IPS DF 4.7 (cell line): ENCODE results near the gene ACSL4.
"Not testable (repeated sequence)": the region's sequence is repeated elsewhere in the genome, so short reads cannot be mapped to it uniquely, and the experiment has no call there.

Experiments
- DNase-seq: peaks from one replicate; pipeline ENCODE4 v3.0.0-alpha.2; 2013; ENCODE audit warnings: low spot score; ENCODE audit errors: extremely low read depth

ACSL4 gene

DNA sequence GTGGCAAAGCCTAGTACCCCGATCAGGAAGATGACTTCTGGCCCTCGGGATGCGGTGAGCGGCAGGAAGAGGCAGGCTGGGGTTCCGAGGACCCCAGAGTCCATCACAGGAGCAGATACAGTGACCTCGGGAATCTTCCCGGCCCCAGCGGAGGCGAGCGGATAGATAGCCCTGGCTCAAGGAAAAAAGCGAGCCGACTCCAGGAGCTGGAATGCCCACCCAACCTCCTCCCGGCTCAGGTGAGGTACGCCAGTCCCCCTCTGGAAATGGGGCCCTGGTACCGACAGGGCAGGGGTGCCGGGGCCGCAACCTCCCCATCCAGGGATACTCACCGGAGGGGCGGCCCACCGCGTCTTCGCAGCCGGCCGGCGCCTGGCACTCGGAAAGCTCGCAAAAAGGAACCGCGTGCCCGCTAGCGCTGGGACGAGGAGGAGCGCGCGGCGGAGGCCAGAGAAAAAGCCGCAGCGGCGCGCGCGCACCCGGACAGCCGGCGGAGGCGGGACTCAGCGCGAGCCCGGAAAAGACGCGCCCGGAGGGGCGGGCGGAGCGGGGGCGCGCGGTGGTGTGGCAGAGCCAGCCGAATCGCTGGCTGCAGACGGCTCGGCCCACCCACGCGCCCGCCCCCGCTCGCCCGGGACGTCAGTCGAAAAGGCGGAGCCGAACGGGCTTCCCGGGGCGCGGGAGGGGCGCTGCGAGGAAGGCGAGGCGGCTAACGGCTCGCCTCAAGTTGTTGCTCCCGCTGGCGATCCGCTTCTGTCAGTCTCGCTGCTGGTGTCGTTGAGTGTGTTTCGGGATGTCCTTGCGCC, at the start of gene ACSL4:
ACSL4 (minus strand) TSS at position 451 of the 806 bp plus-strand sequence. CDS start 49,894 bp downstream, outside the sequence.
- DNase-seq = no peak

DNA sequence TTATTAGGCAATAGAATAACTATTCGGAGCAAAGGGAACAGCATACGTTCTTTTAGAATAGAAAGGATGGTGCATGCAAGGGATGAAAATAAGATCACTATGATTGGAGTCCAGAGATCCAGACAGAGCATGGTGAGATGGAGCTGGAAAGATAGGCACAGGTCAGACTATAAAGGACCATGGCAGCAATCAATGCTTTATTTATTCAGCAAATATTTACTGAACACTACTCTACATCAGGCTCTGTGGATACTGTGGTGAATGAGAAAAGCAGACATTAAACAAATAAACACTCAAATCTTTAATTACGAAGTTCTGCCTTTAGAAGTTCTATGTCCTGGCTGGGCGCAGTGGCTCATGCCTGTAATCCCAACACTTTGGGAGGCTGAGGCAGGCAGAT, 44.7 kb upstream of the ACSL4 start:
- no peak for DNase-seq

DNA sequence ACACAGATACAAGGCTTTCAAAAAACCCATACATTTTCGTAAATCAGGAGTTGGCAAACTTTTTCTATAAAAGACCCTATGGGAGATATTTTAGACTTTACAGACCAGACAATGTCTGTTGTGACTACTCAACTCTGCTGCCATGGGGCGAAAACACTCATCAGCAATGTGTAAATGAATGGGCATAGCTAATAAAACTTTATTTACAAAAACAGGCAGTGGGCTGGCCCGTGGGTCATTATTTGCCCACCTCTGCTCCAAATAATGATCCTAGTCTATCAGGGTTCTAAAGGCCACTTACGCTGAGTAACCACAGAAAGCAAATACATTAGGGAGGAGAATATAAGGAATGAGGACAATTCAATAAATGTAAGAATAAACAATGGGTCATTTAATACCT, 43.9 kb upstream of the ACSL4 start:
- DNase-seq = no peak

DNA sequence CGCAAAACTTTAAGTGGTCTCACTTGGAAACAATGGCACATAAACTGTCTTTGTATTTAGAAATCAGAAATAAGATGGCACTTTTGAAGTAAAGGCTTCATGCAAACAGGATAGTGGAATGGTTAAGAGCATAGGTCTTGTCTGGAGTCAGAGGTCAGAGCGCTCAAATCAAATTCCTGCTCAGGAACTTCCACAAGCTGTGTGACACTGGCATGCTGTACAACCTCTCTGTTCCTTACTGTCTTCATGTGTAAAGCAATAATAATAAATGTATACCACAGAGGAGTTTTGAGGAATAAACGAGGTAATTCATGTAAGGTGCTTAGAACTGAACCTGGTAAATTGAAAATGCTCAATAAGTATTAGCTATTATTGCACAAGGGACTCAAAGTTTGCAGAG, 43.4 kb upstream of the ACSL4 start:
- DNase-seq = no peak

DNA sequence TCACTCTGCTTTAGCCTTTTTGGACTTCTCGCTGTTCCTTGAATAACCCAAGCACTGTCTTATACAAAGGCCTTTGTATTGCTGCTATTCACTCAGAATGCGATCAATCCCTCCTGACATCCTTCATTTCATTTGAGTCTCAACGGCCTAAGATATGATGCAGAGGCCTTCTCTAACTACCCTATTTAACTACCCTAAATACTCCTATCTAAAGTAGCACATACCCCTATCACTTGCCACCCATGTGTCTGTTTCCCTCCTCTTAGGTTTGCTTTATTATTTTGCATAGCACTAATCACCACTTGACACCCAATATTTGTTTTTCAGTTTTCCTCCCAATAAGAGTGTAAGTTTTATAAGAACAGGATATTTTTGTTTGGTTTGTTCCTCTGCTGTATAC, 42.3 kb upstream of the ACSL4 start:
- DNase-seq = no peak

DNA sequence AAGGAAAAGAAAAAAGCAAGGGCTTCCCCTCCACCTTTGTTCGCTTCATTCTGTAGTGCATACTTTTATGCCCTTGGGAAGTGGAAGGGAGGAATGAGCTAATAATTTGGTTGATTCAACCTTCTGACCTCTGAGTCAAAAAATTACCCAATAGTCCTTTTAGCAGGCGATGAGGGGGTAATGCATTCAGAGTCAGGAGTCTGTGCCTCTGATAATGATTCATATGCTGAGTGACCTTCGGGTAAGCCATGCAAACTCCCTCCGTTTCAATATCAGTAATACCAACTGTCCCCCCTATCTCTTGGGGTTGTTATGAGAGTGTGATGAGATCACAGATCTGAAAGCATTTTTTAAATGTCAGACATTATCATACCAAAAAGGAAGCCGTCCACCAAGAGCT, 41.6 kb upstream of the ACSL4 start:
- DNase-seq = no peak

DNA sequence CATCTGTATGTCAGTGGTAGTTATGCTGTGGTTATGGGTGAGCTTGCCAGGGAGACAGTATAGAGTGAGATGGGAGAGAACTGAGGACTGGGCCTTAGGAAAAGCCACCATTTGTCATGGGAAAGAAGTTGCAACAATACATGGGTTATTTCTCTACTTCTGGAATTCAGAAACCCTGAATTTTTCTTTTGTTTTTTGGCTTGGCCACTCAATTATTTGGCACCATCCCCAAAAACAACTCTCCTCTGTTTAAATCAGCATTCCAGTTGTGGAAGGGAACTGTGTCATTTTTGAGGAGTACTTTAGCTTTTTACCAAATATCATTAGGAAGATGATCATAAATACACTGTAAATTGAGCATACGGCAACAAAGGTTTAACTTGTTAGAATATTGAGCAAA, 41.1 kb upstream of the ACSL4 start:
- no peak for DNase-seq

DNA sequence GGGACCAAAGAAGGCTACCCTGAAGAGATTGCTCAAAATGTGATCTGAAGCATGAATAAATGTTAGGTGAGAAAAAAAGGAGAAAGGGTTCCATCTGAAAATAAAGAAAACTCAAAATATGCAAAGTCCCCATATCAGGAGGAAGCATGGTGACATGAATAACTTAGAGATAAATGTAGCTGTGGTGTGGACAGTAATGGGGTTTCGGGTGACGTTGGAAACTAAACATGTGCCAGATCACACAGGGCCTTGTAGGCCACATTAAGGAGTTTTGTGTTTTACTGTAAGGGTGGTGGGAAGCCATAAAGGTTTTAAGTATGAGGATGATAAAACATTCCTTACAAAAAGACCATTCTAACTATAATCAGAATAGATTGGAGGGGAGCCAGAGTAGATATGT, 40.3 kb upstream of the ACSL4 start:
- no peak for DNase-seq

DNA sequence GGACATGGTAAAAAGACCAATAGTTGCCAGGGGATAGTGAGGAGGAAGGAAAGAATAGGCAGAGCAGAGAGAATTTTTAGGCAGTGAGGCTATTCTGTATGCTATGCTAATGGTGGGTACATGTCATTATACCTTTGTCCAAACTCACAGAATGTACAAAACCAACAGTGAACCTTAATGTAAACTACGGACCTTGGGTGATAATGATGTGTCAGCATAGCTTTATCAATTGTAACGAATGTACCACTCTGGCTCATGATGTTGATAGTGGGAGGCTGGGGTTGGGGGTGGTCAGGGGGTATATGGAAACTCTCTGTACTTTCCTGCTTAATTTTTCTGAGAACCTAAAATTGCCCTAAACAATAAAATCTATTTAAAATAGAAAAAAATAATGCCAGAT, 37.7 kb upstream of the ACSL4 start:
- DNase-seq = no peak

DNA sequence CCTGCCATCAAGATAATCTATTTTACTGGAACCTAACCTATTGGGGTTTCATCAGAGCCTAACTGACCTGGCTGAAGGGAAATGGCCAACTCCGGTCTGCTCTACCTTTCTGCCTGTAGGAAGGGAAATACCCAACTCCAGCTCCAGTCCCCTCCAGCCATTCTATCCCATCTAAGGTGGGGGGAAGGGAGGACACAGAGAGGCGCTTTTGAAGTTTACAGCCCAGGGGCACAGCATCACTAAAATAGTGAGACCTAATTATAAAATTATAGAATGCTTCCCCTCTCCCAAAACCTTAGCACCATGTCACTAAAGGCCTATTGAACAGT, 27.8 kb upstream of the ACSL4 start:
- DNase-seq = no peak

DNA sequence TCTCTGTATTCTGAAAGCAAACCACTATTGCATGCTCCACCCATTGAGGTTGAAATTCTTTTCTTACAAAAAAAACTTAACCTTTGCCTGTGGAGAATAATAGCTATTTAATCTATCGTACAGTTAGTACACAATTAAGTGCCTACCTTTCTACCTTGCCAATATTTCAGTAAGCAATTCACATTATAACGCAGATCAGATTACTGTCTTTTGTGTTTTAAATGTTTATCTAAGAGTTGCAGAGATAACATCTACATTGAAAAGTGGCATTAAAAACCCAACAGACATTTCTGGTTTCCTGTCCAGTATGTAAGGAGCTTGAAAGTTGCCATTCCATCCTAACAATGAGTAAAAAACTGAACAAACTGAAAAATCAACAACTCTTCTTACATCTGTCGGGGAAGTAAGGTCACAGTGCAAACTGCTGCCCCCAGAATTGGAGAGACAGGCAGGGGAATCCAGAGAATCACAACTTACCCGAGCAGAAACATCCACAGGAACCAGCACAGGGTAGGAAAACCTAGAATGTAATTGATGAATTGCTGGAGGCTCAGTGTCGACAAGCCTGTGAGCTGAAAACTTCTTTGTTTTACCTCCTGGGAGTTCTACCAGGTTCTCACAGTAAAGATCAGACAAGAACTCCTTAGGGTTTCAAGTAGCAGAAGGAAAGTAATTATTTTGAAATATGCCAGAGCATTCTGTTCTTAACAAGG, 27.3 kb upstream of the ACSL4 start:
- DNase-seq = no peak

DNA sequence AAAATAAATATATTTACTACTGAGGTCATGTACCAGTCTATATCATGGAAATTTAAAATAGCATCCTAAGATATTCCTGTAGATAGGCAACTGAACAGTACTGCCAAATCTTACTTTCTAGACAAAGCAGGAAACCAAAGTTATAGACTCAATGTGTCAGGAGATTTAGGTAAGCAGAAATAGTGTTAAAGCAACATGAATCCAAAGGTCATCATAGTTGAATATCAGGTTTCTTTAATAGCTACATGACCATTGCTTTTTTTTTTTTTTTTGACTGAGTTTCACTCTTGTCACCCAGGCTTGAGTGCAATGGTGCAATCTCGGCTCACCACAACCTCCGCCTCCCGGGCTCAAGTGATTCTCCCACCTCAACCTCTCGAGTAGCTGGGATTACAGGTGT, 20.2 kb upstream of the ACSL4 start:
- DNase-seq = no peak

DNA sequence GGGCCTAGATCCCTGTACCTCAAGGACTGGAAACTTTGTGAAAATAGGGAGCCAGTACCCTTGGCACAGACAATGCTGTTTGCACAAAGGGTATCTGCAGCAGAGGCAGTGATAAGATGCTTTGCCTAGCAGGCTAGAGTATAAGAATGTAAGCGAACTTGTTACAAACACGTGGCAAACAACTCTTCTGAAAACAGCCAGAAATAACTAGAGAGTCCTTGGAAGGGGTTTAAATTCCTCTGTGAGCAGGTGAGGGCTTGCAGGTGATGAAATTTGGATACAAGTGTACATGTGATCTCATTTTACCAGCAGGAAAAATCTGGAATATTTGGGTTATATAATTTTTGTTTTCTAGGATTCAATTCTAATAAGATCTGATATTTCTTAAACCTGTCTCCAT, 18.6 kb upstream of the ACSL4 start:
- DNase-seq = no peak

DNA sequence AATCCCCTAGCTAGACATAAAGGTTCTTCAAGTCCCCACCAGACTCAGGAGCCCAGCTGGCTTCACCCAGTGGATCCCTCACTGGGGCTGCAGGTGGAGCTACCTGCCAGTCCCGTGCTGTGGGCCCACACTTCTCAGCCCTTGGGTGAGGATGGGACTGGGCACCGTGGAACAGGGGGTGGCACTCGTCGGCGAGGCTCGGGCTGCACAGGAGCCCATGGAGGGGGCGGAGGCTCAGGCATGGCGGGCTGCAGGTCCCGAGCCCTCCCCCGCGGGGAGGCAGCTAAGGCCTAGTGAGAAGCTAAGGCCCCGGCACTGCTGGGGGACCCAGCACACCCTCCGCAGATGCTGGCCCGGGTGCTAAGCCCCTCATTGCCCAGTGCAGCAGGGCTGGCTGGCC, 16.1 kb upstream of the ACSL4 start:
- DNase-seq = no peak

DNA sequence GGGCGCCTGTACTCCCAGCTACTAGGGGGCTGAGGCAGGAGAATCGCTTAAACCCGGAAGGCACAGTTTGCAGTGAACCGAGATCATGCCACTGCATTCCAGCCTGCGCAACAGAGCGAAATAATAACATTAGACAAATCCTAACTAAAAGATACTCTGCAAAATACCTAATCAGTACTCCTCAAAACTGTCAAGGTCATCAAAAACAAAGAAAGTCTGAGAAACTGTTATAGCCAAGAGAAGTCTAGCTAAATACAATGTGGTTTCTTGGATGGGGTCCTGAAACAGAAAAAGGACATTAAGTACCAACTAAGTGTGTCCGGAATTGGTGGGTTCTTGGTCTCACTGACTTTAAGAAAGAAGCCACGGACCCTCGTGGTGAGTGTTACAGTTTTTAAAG, 14.6 kb upstream of the ACSL4 start:
- no peak for DNase-seq

DNA sequence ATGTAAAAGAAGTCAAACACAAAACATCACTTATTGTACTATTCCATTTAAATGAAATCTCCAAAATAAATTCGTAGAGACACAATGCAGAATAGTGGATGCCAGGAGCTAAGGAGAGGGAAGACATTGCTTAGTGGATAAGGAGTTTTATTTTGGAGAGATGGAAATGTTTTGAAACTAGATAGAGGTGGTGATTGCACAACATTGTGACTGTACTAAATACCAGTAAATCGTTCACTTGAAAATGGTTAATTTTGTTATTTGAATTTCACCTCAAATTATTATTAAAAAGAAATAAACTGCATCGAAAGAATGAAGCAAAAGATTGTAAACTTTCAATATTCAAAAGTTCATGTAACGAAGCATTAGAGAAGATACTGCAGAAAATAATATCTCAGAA, 9.7 kb upstream of the ACSL4 start:
- DNase-seq = no peak

DNA sequence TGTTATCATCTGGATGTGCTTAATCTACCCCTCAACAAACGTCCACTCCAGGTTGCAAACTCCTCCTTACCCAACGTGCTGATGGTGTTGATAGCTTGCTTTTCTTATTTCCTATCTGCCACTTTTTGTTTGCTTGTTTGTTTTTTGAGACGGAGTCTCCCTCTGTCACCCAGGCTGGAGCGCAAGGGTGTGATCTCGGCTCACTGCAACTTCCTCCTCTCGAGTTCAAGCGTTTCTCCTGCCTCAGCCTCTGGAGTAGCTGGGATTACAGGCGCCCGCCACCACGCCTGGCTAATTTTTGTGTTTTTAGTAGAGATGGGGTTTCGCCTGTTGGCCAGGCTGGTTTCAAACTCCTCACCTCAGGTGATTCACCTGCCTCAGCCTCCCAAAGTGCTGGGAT, 7.8 kb upstream of the ACSL4 start:
- DNase-seq = not testable (repeated sequence)

DNA sequence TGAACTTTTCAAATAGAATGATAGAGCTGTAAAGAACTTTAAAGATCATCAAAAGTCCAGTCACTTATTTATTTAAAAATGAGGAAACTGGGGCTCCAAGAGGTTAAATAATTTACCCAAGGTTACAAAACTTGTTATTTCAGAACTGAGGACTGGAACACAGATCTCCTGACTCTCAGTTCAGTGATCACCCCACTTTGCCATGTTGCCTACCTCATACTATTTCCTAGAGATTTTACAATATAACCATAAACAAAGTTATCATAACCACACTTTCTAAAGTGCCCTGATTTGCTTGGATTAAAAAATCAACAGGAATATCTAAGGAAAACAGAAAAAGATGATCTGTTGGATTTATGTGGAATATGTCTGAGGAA, 7.4 kb upstream of the ACSL4 start:
- DNase-seq = no peak

DNA sequence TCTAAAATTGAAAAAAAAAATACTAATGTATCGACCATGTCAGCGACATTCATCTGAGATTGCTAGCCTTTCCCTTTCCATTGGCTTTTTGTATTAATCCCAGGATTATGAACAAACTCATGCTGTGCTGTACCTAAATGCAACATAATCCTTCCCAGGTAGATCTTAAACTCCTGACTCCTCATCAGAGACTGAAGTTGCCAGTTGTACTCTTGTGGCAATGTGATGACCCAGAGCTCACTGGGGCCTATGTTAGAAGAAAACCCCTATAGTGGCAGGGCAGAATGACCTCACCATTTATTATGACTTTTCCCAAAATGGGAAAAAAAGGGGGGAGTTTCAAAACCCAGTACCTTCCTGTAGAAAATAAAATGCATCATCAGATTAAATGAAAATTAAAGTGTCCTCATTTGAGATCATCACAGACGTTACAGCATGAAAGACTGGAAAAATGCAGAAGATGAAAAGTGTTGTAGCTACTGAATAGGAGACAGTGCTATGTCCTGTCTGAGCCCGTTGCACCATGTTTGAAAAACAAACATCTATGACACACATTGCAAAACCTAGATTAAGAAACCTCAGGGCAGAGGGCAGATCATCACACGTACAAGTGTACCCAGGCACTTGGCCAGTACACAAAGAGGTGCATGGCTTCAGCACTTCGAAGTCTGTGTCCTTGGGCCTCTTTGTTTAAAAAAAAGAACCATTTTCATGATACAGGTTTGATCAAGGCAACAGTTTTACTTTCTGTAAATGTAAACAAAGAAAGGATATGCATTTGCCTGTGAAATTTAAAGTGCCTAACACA, 6.8 kb upstream of the ACSL4 start:
- no peak for DNase-seq

DNA sequence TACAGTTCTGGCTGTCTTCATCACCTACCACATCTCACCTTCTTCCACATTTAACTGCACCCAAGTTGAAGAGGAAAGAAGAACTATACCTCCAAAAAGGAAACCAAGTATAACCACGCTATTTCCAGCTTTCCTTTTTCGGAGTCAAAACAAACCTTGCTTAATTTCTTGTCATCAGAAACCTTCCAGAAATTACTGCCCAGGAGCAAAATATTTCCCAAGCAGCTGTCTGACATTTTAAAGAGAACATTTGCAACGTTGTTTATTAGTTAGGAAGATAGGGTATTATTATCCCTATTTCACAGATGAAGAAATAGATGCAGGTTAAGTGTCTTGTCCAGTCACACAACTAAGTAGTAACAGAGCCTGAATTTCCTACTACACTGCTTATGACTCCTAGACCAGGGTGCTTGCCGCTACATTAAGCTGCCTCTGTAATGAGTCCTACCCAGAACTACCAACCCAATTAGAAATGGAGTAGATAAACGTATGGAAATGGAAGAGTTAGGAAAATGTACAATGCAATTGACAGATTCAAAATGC, 2.2 kb upstream of the ACSL4 start:
- no peak for DNase-seq

DNA sequence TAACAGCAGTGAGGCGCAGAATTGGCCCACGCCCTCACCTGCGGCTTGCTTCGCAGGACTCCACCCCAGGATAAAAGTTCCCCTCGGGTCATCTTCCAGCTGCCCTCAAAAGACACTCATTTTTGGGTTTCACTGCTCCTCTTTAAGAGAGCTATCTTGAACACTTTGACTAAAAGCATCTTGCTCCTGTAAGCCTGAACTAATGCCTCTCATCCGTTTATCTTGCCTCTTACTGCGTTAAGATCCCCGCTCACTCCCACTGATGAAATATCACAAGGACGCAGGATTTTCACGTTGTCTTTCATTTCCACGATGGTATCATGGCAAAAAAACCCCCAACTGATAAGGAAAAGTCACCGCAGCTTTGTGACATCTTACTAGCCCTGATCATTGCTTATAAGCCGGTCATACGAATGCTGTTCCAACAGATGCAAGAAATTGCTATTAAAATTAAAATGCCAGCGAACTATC, 591 bp upstream of the ACSL4 start:
- DNase-seq = no peak
